T47D (cell line): Measurements from ENCODE around the gene OCRL.

Source experiments
- DNase-seq, 2 experiments: peaks; one replicate each; pipeline versions ENCODE4 v3.0.0 to v3.0.0-alpha.2; 2011 to 2012; ENCODE audit warnings: low read depth in 1 of 2, low spot score in 1 of 2
- JUND ChIP-seq: IDR thresholded peaks from 2 replicates; pipeline ENCODE4 v1.6.1; 2012; ENCODE audit warnings: low read depth
- in situ Hi-C: cut with HindIII; loops from 2 replicates; pipeline ENCODE4 v1.10.0; 2016; ENCODE audit warnings: low sequenced_read_pairs, low pct_unique_long_range_greater_than_20kb

The OCRL gene

GRCh38 chrX:129540068-129540653 lies at the start of gene OCRL:
OCRL (plus strand) TSS chrX:129540259; CDS start chrX:129540440, 181 bp downstream.
- no peak for TF ChIP-seq JUND
- in situ Hi-C loops, result no loop called here
- peak; percentile 33 to 70 for DNase-seq

- no peak for DNase-seq
- no peak for TF ChIP-seq JUND
- in situ Hi-C loops, result no loop called here
Measured at GRCh38 chrX:129490330-129490729, 49.7 kb upstream of the OCRL start.

GRCh38 chrX:129493643-129494042 lies 46.4 kb upstream of the OCRL start:
- no peak for TF ChIP-seq JUND
- DNase-seq, result no peak
- in situ Hi-C loops, result no loop called here

- in situ Hi-C loops, result no loop called here
- no peak for TF ChIP-seq JUND
- DNase-seq, result no peak
Measured at GRCh38 chrX:129494887-129495286, 45.2 kb upstream of the OCRL start.

GRCh38 chrX:129495900-129496299 lies 44.2 kb upstream of the OCRL start:
- in situ Hi-C loops, result no loop called here
- DNase-seq, result no peak
- no peak for TF ChIP-seq JUND

GRCh38 chrX:129496625-129497024 lies 43.4 kb upstream of the OCRL start:
- DNase-seq, result no peak
- in situ Hi-C loops, result no loop called here
- TF ChIP-seq JUND, result no peak

GRCh38 chrX:129497146-129497843 lies 42.8 kb upstream of the OCRL start:
- in situ Hi-C loops, result no loop called here
- TF ChIP-seq JUND, result no peak
- DNase-seq, result no peak

GRCh38 chrX:129510331-129510730 lies 29.7 kb upstream of the OCRL start:
- in situ Hi-C loops, result no loop called here
- DNase-seq, result no peak
- TF ChIP-seq JUND, result no peak

GRCh38 chrX:129511689-129512088 lies 28.4 kb upstream of the OCRL start:
- no peak for TF ChIP-seq JUND
- DNase-seq, result no peak
- in situ Hi-C loops, result no loop called here

- in situ Hi-C loops, result no loop called here
- no peak for DNase-seq
- TF ChIP-seq JUND, result no peak
Measured at GRCh38 chrX:129512409-129512808, 27.6 kb upstream of the OCRL start.

- no peak for DNase-seq
- in situ Hi-C loops, result no loop called here
- no peak for TF ChIP-seq JUND
Measured at GRCh38 chrX:129516402-129516801, 23.7 kb upstream of the OCRL start.

- no peak for TF ChIP-seq JUND
- in situ Hi-C loops, result no loop called here
- DNase-seq, result no peak
Measured at GRCh38 chrX:129520151-129520550, 19.9 kb upstream of the OCRL start.

GRCh38 chrX:129522184-129523078 lies 17.6 kb upstream of the OCRL start:
- DNase-seq, result peak; percentile 16 to 72
- TF ChIP-seq JUND, result no peak
- in situ Hi-C loops, result no loop called here
